HepG2 (cell line): ENCODE data around the gene CCT4. TPM values are rescaled to one million over a fixed set of nuclear protein-coding genes. Genes with fewer than 3 reads are reported as not detected.
A peak's percentile ranks its signal among the peaks of the same experiment; 100 is the strongest.

Source experiments
- ATF7-NPFF ChIP-seq: sonication (generic); formaldehyde crosslinking; IDR thresholded peaks from 2 replicates; pipeline ENCODE4 v1.8.1; 2023; ENCODE audit warnings: mild to moderate bottlenecking, low read depth, missing genetic modification reagents, moderate library complexity
- DNMT3B ChIP-seq: conservative IDR thresholded peaks from 2 replicates; pipeline ENCODE4 v1.6.1; 2016; ENCODE audit warnings: missing biosample characterization, control low read depth
- DPF2 ChIP-seq: sonication (generic); formaldehyde crosslinking; IDR thresholded peaks from 2 replicates; pipeline ENCODE4 v1.4.0; 2020; ENCODE audit warnings: mild to moderate bottlenecking, low read depth, missing genetic modification reagents, borderline replicate concordance
- FOSL2 ChIP-seq: sonication (generic); formaldehyde crosslinking; IDR thresholded peaks from 2 replicates; pipeline ENCODE4 v1.4.0; 2020; ENCODE audit warnings: missing genetic modification reagents
- FOXC1 ChIP-seq: sonication (generic); formaldehyde crosslinking; IDR thresholded peaks from 2 replicates; pipeline ENCODE4 v1.8.0; 2022; ENCODE audit warnings: mild to moderate bottlenecking, missing genetic modification reagents, borderline replicate concordance
- GZF1 ChIP-seq: sonication (generic); formaldehyde crosslinking; IDR thresholded peaks from 2 replicates; pipeline ENCODE4 v1.5.1; 2020; ENCODE audit warnings: mild to moderate bottlenecking, missing genetic modification reagents
- HNRNPK ChIP-seq: fragments of 200-400 bp; formaldehyde crosslinking; IDR thresholded peaks from 2 replicates; pipeline ENCODE4 v1.6.1; 2018; ENCODE audit warnings: low read length, low read depth, moderate library complexity, mild to moderate bottlenecking; ENCODE audit not compliant: poor library complexity, severe bottlenecking
- JUN ChIP-seq: sonication (generic); formaldehyde crosslinking; IDR thresholded peaks from 2 replicates; pipeline ENCODE4 v1.4.0; 2020; ENCODE audit warnings: mild to moderate bottlenecking, missing genetic modification reagents
- NAIF1 ChIP-seq: sonication (generic); formaldehyde crosslinking; IDR thresholded peaks from 2 replicates; pipeline ENCODE4 v1.5.0; 2020; ENCODE audit warnings: mild to moderate bottlenecking, missing genetic modification reagents, borderline replicate concordance
- PITX1 ChIP-seq: sonication (generic); formaldehyde crosslinking; IDR thresholded peaks from 2 replicates; pipeline ENCODE4 v1.5.1; 2020; ENCODE audit warnings: mild to moderate bottlenecking, missing genetic modification reagents
- RCOR2 ChIP-seq: IDR thresholded peaks from 2 replicates; pipeline ENCODE4 v1.6.1; 2016; ENCODE audit warnings: missing biosample characterization, missing genetic modification reagents
- RXRA ChIP-seq: sonication (generic); formaldehyde crosslinking; IDR thresholded peaks from 2 replicates; pipeline ENCODE4 v1.5.1; 2020; ENCODE audit warnings: missing genetic modification reagents
- SMC3 ChIP-seq: IDR thresholded peaks from 2 replicates; pipeline ENCODE4 v1.6.1; 2011; ENCODE audit warnings: low read length, improper control_type of control experiment
- SYNCRIP ChIP-seq: fragments of 200-400 bp; formaldehyde crosslinking; IDR thresholded peaks from 2 replicates; pipeline ENCODE4 v1.6.1; 2018; ENCODE audit warnings: mild to moderate bottlenecking, low read depth, low read length; ENCODE audit not compliant: insufficient read depth
- TBX2 ChIP-seq: sonication (generic); formaldehyde crosslinking; IDR thresholded peaks from 2 replicates; pipeline ENCODE4 v1.5.0; 2020; ENCODE audit warnings: missing genetic modification reagents, mild to moderate bottlenecking, borderline replicate concordance
- TOE1 ChIP-seq: sonication (generic); formaldehyde crosslinking; IDR thresholded peaks from 2 replicates; pipeline ENCODE4 v1.4.0; 2020; ENCODE audit warnings: mild to moderate bottlenecking, missing genetic modification reagents
- WIZ ChIP-seq: sonication (generic); formaldehyde crosslinking; IDR thresholded peaks from 2 replicates; pipeline ENCODE4 v1.5.1; 2020; ENCODE audit warnings: mild to moderate bottlenecking, missing genetic modification reagents
- ZBTB1 ChIP-seq: sonication (generic); formaldehyde crosslinking; IDR thresholded peaks from 2 replicates; pipeline ENCODE4 v1.4.0; 2020; ENCODE audit warnings: missing genetic modification reagents, borderline replicate concordance
- ZBTB20 ChIP-seq: sonication (generic); formaldehyde crosslinking; IDR thresholded peaks from 2 replicates; pipeline ENCODE4 v1.8.1; 2023; ENCODE audit warnings: missing genetic modification reagents, low read depth, mild to moderate bottlenecking, borderline replicate concordance
- ZFP36L1 ChIP-seq: sonication (generic); formaldehyde crosslinking; IDR thresholded peaks from 2 replicates; pipeline ENCODE4 v1.8.0; 2022; ENCODE audit warnings: mild to moderate bottlenecking, missing genetic modification reagents, moderate library complexity
- ZNF230 ChIP-seq: sonication (generic); formaldehyde crosslinking; IDR thresholded peaks from 2 replicates; pipeline ENCODE4 v1.4.0; 2020; ENCODE audit warnings: mild to moderate bottlenecking, missing genetic modification reagents
- ZNF260 ChIP-seq: sonication (generic); formaldehyde crosslinking; IDR thresholded peaks from 2 replicates; pipeline ENCODE4 v1.4.0; 2020; ENCODE audit warnings: missing genetic modification reagents, low read depth, mild to moderate bottlenecking, borderline replicate concordance
- ZNF282 ChIP-seq: fragments of 450-650 bp; IDR thresholded peaks from 2 replicates; pipeline ENCODE4 v1.6.1; 2018; ENCODE audit not compliant: partially characterized antibody
- ZNF317 ChIP-seq: sonication (generic); formaldehyde crosslinking; IDR thresholded peaks from 2 replicates; pipeline ENCODE4 v1.5.0; 2020; ENCODE audit warnings: mild to moderate bottlenecking, missing genetic modification reagents
- ZNF615 ChIP-seq: sonication (generic); formaldehyde crosslinking; IDR thresholded peaks from 2 replicates; pipeline ENCODE4 v1.5.0; 2020; ENCODE audit warnings: mild to moderate bottlenecking, missing genetic modification reagents, borderline replicate concordance
- ZNF660 ChIP-seq: sonication (generic); formaldehyde crosslinking; IDR thresholded peaks from 2 replicates; pipeline ENCODE4 v1.5.1; 2020; ENCODE audit warnings: mild to moderate bottlenecking, low read depth, missing genetic modification reagents, borderline replicate concordance
- ZNF7 ChIP-seq: IDR thresholded peaks from 2 replicates; pipeline ENCODE4 v1.6.1; 2016; ENCODE audit warnings: missing biosample characterization, missing genetic modification reagents
- polyA plus RNA-seq, 8 experiments: library from polyadenylated mRNA; depleted of rRNA in 3 of 8; stranded (reverse) in 7 of 8; unstranded in 1 of 8; fragments of >200 nt; fragmentation: Illumina TruSeq in 4 of 8; extraction: Trizol in 4 of 8; gene quantifications; 2 replicates each; pipeline versions ENCODE4 v1.2.1 to v1.2.3, GENCODE V29; 2011 to 2016; ENCODE audit warnings: low read depth in 4 of 8, missing spikeins in 1 of 8, mixed read lengths in 1 of 8; ENCODE audit not compliant: insufficient read depth in 1 of 8
- total RNA-seq, 5 experiments: library from RNA; depleted of rRNA; stranded (reverse); fragments of >200 nt; fragmentation: Illumina TruSeq; extraction: Trizol; gene quantifications; 2 replicates each; pipeline ENCODE4 v1.2.3, GENCODE V29; 2016; ENCODE audit warnings: low read depth in 1 of 5
- TF ChIP-seq, protein P1 (sequence below): sonication (generic); formaldehyde crosslinking; conservative IDR thresholded peaks from 2 replicates; pipeline ENCODE4 v1.8.0; 2022; ENCODE audit warnings: mild to moderate bottlenecking, moderate library complexity, missing genetic modification reagents
- TF ChIP-seq, protein P2 (sequence below): IDR thresholded peaks from 2 replicates; pipeline ENCODE4 v1.6.1; 2016; ENCODE audit warnings: low read depth, control low read depth

Gene CCT4
- total and polyA plus RNA-seq, 2 of the 13 experiments (the other 11 are each of a cell fraction or from before 2014, with no cell fraction given), result 138 to 340 TPM

DNA sequence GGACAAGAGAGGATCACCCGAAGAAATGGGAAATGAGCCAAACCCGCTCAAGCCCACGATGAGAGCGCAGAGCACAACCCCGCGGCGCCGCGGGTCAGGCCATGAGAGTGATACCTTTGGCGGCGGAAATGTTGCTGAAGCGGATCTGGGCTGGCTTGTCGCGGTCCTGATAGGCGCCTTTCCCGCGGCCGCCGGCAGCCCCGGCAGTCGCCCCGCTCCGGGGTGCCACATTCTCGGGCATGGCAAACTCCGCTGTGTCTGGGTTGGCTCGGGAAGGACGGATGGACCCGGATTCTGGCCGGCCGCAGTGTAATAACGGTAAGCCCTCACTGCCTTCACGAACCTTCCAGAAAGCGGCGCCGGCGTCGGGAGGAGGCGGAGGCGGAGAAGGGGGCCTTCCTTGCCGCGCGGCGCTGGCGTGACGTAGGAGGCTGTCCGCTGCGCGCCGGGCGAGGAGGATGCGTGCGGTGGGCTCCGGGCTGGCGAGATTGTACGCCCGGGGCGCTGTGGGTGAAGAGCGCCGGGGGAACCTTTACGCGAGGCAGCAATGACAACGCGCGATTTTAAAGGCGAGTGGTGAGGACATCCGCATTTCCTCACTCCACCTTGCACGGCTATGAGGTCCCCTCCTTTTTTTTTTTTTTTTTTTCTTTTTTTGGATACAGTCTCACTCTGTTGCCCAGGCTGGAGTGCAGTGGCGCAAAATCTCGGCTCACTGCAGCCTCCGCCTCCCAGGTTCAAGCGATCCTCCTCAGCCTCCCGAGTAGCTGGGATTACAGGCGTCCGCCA, at the start of gene CCT4 (continued):
- TF ChIP-seq FOXC1 (CRISPR knock-in tag) (peak; percentile 100), WIZ (CRISPR knock-in tag) (0 out of 2 replicates have a peak, but pooled peaks have one; percentile 64), ZNF317 (CRISPR knock-in tag) (peak; percentile 78), GZF1 (CRISPR knock-in tag) (peak; percentile 79; the same call in 1 of the 2 replicates), ZFP36L1 (peak; percentile 94), DNMT3B (CRISPR knock-in tag) (peak; percentile 87; the same call in 1 of the 2 replicates), TOE1 (peak; percentile 94), ZNF660 (CRISPR knock-in tag) (no peak; the same call in 1 of the 2 replicates), TBX2 (CRISPR knock-in tag) (peak; percentile 95), DPF2 (CRISPR knock-in tag) (no peak), PITX1 (peak; percentile 88), FOSL2 (CRISPR knock-in tag) (peak; percentile 60), ZNF615 (CRISPR knock-in tag) (no peak), ZNF230 (CRISPR knock-in tag) (peak; percentile 98), HNRNPK (peak; percentile 43), JUN (CRISPR knock-in tag) (peak; percentile 80; the same call in 1 of the 2 replicates), RCOR2 (no peak), SYNCRIP (no peak), ZBTB20 (peak; percentile 93), SMC3 (no peak), ATF7-NPFF (CRISPR knock-in tag) (peak; percentile 97), ZNF7 (CRISPR knock-in tag) (peak; percentile 21; the same call in 1 of the 2 replicates), RXRA (CRISPR knock-in tag) (peak; percentile 82; the same call in 1 of the 2 replicates), ZBTB1 (CRISPR knock-in tag) (peak; percentile 47; the same call in 1 of the 2 replicates), NAIF1 (CRISPR knock-in tag) (peak; percentile 87), ZNF282 (no peak), ZNF260 (no peak)
- TF ChIP-seq, protein P1, sequence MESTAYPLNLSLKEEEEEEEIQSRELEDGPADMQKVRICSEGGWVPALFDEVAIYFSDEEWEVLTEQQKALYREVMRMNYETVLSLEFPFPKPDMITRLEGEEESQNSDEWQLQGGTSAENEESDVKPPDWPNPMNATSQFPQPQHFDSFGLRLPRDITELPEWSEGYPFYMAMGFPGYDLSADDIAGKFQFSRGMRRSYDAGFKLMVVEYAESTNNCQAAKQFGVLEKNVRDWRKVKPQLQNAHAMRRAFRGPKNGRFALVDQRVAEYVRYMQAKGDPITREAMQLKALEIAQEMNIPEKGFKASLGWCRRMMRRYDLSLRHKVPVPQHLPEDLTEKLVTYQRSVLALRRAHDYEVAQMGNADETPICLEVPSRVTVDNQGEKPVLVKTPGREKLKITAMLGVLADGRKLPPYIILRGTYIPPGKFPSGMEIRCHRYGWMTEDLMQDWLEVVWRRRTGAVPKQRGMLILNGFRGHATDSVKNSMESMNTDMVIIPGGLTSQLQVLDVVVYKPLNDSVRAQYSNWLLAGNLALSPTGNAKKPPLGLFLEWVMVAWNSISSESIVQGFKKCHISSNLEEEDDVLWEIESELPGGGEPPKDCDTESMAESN (CRISPR knock-in tag), result peak; percentile 98
- TF ChIP-seq, protein P2, sequence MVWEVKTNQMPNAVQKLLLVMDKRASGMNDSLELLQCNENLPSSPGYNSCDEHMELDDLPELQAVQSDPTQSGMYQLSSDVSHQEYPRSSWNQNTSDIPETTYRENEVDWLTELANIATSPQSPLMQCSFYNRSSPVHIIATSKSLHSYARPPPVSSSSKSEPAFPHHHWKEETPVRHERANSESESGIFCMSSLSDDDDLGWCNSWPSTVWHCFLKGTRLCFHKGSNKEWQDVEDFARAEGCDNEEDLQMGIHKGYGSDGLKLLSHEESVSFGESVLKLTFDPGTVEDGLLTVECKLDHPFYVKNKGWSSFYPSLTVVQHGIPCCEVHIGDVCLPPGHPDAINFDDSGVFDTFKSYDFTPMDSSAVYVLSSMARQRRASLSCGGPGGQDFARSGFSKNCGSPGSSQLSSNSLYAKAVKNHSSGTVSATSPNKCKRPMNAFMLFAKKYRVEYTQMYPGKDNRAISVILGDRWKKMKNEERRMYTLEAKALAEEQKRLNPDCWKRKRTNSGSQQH (CRISPR knock-in tag), result peak; percentile 94; the same call in 1 of the 2 replicates
